ENCODE measurements around the gene SUCO. TPM values are rescaled to one million over a fixed set of nuclear protein-coding genes. Genes with fewer than 3 reads are reported as not detected.

Gene SUCO
- total RNA-seq, 2 donors from 2014 or later, result 24.6 to 26.7 TPM

GRCh38 chr1:172661107-172661506 is 128.2 kb downstream of the SUCO start:
- Histone ChIP-seq H3K4me1 (no peaks in the 10 kb centered on the region), H3K9ac (ENCODE audit: low read depth in 2 of 2, low read length in 2 of 2) (no peak overlapping the region), H3K36me3 (no peaks in the 10 kb centered on the region), H3K9me3 (no peaks in the 10 kb centered on the region), H3K27me3 (no peaks in the 10 kb centered on the region), H3K4me3 (no peak overlapping the region), H3K27ac (no peak overlapping the region)
- no peak for DNase-seq
- TF ChIP-seq CTCF (IDR thresholded peaks at IDR 0.05), result no peak
- intact Hi-C loops (cut with DNase I), result no loop called here

Other genes with a start within 250 kb of the SUCO start
- gene C1orf105, start 112.5 kb upstream of the SUCO start, total RNA-seq, result not detected
- gene PIGC, start 89.1 kb upstream of the SUCO start, total RNA-seq, result 10 to 100 TPM; 20.5 to 24.1 TPM
- gene FASLG, start 126.0 kb downstream of the SUCO start, total RNA-seq, result under 1 TPM; 0.24 to 0.30 TPM

All from colonic mucosa (tissue), 4 donors.